Tibial artery (tissue), 4 donors: ENCODE results near the gene LRBA.

Source experiments
- DNase-seq, 2 donors: peaks; one replicate each; pipeline ENCODE4 v3.0.0-alpha.2; 2019
- H3K27ac ChIP-seq, 2 donors: fragments of 200-600 bp; sonication (generic) in 1 of 2; 1 replicate in 1 of 2; 2 replicates in 1 of 2; pipeline ENCODE4 v1.5.1; 2018 to 2019; ENCODE audit warnings: mild to moderate bottlenecking in 1 of 2
- H3K27me3 ChIP-seq, 2 donors: fragments of 200-600 bp; sonication (generic) in 1 of 2; one replicate each; pipeline versions ENCODE4 v1.5.1 to v1.6.0; 2016 to 2019
- H3K36me3 ChIP-seq, 3 donors: fragments of 200-600 bp; sonication (generic) in 2 of 3; one replicate each; pipeline ENCODE4 v1.5.1; 2016 to 2019; ENCODE audit warnings: mild to moderate bottlenecking in 2 of 3
- H3K4me1 ChIP-seq, 4 donors: fragments of 200-600 bp; sonication (generic) in 2 of 4; 1 replicate in 3 of 4; 2 replicates in 1 of 4; pipeline ENCODE4 v1.5.1; 2016 to 2019
- H3K4me3 ChIP-seq, 2 donors: fragments of 200-600 bp; sonication (generic) in 1 of 2; 1 replicate in 1 of 2; 2 replicates in 1 of 2; pipeline ENCODE4 v1.5.1; 2018 to 2019; ENCODE audit warnings: mild to moderate bottlenecking in 2 of 2
- H3K9me3 ChIP-seq, 3 donors: fragments of 200-600 bp; sonication (generic) in 1 of 3; one replicate each; pipeline ENCODE4 v1.5.1; 2016 to 2019
- CTCF ChIP-seq, 2 experiments: fragments of 200-600 bp in 1 of 2; fragments of 450-650 bp in 1 of 2; IDR thresholded peaks; one replicate each; pipeline ENCODE4 v1.5.1; 2017 to 2019; ENCODE audit warnings: antibody characterized with exemption in 2 of 2, mild to moderate bottlenecking in 1 of 2, moderate library complexity in 1 of 2
- intact Hi-C: fragments of 100-400 bp; cut with DNase I; formaldehyde crosslinking; loops from one replicate; pipeline ENCODE4 v1.15.0; 2023; ENCODE audit warnings: low total_unique reads

LRBA gene

GRCh38 chr4:150243932-150244331 lies 771.2 kb downstream of the LRBA start:
- Histone ChIP-seq H3K9me3 (no peaks in the 10 kb centered on the region), H3K4me3 (no peak overlapping the region), H3K4me1 (peaks cover 0 to 13% (median 2%) of the 10 kb centered on the region in 4 donors), H3K27ac (peak overlapping the region in 1 of 2 donors; percentile 17), H3K27me3 (no peaks in the 10 kb centered on the region), H3K36me3 (peaks cover 4 to 15% (median 12%) of the 10 kb centered on the region in 3 donors)
- no peak for TF ChIP-seq CTCF (IDR thresholded peaks at IDR 0.05)
- intact Hi-C loops: no loop called here
- DNase-seq: no peak

- Histone ChIP-seq H3K36me3 (peaks cover 0 to 5% (median 3%) of the 10 kb centered on the region in 3 donors), H3K4me3 (no peak overlapping the region), H3K4me1 (peaks cover 0 to 17% (median 2%) of the 10 kb centered on the region in 4 donors), H3K9me3 (no peaks in the 10 kb centered on the region), H3K27me3 (no peaks in the 10 kb centered on the region), H3K27ac (no peak overlapping the region)
- intact Hi-C loops: no loop called here
- DNase-seq: no peak
- peak; percentile 78 to 88 for TF ChIP-seq CTCF (IDR thresholded peaks at IDR 0.05)
Observed at GRCh38 chr4:150242820-150243458, 772.1 kb downstream of the LRBA start.

- Histone ChIP-seq H3K36me3 (no peaks in the 10 kb centered on the region), H3K9me3 (no peaks in the 10 kb centered on the region), H3K27me3 (no peaks in the 10 kb centered on the region), H3K4me3 (no peak overlapping the region), H3K4me1 (peaks cover 0 to 38% (median 13%) of the 10 kb centered on the region in 4 donors), H3K27ac (no peak overlapping the region)
- intact Hi-C loops: no loop called here
- DNase-seq: no peak
- TF ChIP-seq CTCF (IDR thresholded peaks at IDR 0.05): no peak
Observed at GRCh38 chr4:150240011-150240410, 775.1 kb downstream of the LRBA start.

GRCh38 chr4:150238591-150238990 lies 776.5 kb downstream of the LRBA start:
- H3K27ac ChIP-seq: peak overlapping the region in 1 of 2 donors; percentile 67
- intact Hi-C loops: loop anchor here (10.0 kb wide), 1 partner anchor 164 kb away; the partner anchor contains the start of gene DCLK2
- H3K4me3 ChIP-seq: no peak overlapping the region
- DNase-seq: no peak
- no peaks in the 10 kb centered on the region for H3K36me3 ChIP-seq
- no peaks in the 10 kb centered on the region for H3K27me3 ChIP-seq
- H3K4me1 ChIP-seq: peaks cover 0 to 28% (median 12%) of the 10 kb centered on the region in 4 donors
- TF ChIP-seq CTCF (IDR thresholded peaks at IDR 0.05): no peak
- no peaks in the 10 kb centered on the region for H3K9me3 ChIP-seq

- H3K36me3 ChIP-seq: no peaks in the 10 kb centered on the region
- H3K9me3 ChIP-seq: no peaks in the 10 kb centered on the region
- H3K27ac ChIP-seq: peak overlapping the region; percentile 66 to 67
- H3K4me1 ChIP-seq: peaks cover 0 to 32% (median 12%) of the 10 kb centered on the region in 4 donors
- intact Hi-C loops: loop anchor here (10.0 kb wide), 1 partner anchor 162 kb away; the partner anchor contains the start of gene DCLK2
- no peak for DNase-seq
- no peak for TF ChIP-seq CTCF (IDR thresholded peaks at IDR 0.05)
- H3K27me3 ChIP-seq: no peaks in the 10 kb centered on the region
- H3K4me3 ChIP-seq: no peak overlapping the region
Observed at GRCh38 chr4:150237110-150237872, 777.8 kb downstream of the LRBA start.
